Measurements from ENCODE around the gene BNIP3. TPM values are rescaled to one million over a fixed set of nuclear protein-coding genes. Genes with fewer than 3 reads are reported as not detected.
"Not testable (repeated sequence)": the region's sequence is repeated elsewhere in the genome, so short reads cannot be mapped to it uniquely, and the experiment has no call there.

The BNIP3 gene
- total and polyA plus RNA-seq, 2 experiments from 2014 or later: 82.4 to 112 TPM

DNA sequence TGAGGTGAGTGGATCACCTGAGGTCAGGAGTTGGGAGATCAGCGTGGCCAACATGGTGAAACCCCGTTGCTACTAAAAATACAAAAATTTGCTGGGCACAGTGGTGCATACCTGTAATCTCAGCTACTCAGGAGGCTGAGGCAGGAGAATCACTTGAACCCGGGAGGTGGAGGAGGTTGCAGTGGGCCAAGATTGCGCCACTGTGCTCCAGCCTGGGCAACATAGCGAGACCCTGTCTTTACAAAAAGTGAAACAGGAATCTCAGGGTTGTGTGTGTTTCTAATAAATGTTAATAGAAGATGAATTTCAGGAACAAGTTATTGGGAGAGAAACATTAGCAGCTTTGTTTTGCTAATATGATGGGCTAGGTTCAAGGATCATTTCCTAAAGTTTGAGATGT, 61.0 kb downstream of the BNIP3 start:
- WGBS (ENCODE audit: low lambda C conversion rate, missing lambda C conversion rate): 85% methylated on average over 5 of the region's 5 CpGs
- H3K9me3 ChIP-seq (ENCODE audit: low read depth): no peaks in the 10 kb centered on the region
- no peak for TF ChIP-seq EZH2phosphoT487 (IDR thresholded peaks at IDR 0.05; ENCODE audit: low read depth, severe bottlenecking, unreplicated experiment)
- no peak for TF ChIP-seq EZH2 (IDR thresholded peaks at IDR 0.05; ENCODE audit: borderline replicate concordance)
- TF ChIP-seq, protein P1, sequence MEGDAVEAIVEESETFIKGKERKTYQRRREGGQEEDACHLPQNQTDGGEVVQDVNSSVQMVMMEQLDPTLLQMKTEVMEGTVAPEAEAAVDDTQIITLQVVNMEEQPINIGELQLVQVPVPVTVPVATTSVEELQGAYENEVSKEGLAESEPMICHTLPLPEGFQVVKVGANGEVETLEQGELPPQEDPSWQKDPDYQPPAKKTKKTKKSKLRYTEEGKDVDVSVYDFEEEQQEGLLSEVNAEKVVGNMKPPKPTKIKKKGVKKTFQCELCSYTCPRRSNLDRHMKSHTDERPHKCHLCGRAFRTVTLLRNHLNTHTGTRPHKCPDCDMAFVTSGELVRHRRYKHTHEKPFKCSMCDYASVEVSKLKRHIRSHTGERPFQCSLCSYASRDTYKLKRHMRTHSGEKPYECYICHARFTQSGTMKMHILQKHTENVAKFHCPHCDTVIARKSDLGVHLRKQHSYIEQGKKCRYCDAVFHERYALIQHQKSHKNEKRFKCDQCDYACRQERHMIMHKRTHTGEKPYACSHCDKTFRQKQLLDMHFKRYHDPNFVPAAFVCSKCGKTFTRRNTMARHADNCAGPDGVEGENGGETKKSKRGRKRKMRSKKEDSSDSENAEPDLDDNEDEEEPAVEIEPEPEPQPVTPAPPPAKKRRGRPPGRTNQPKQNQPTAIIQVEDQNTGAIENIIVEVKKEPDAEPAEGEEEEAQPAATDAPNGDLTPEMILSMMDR (IDR thresholded peaks at IDR 0.05; ENCODE audit: poor library complexity): no peak
- DNase-seq (ENCODE audit: low spot score): no peak
- no peak overlapping the region for H2AFZ ChIP-seq
- H3K27me3 ChIP-seq: no peaks in the 10 kb centered on the region
- no peak overlapping the region for H3K4me3 ChIP-seq
- peaks cover 69% of the 10 kb centered on the region for H3K79me2 ChIP-seq
- H3K9me2 ChIP-seq (replicated peaks; ENCODE audit: insufficient read depth): no peaks in the 10 kb centered on the region
- H3K36me3 ChIP-seq (replicated peaks; ENCODE audit: insufficient read depth, low read depth): no peaks in the 10 kb centered on the region
- no peak overlapping the region for H3K27ac ChIP-seq
- H3K4me1 ChIP-seq (ENCODE audit: insufficient read depth): no peaks in the 10 kb centered on the region
- peaks cover 50% of the 10 kb centered on the region for H4K20me1 ChIP-seq (ENCODE audit: insufficient read depth, poor library complexity, severe bottlenecking)
- H3K4me2 ChIP-seq: no peak overlapping the region

- WGBS (ENCODE audit: low lambda C conversion rate, missing lambda C conversion rate): 97% methylated on average over 6 of the region's 11 CpGs
- no peak for TF ChIP-seq EZH2 (IDR thresholded peaks at IDR 0.05; ENCODE audit: borderline replicate concordance)
- no peak for TF ChIP-seq EZH2phosphoT487 (IDR thresholded peaks at IDR 0.05; ENCODE audit: low read depth, severe bottlenecking, unreplicated experiment)
- TF ChIP-seq, protein P1 (IDR thresholded peaks at IDR 0.05; ENCODE audit: poor library complexity): no peak
- Histone ChIP-seq H3K4me2 (no peak overlapping the region), H3K27me3 (no peaks in the 10 kb centered on the region), H3K36me3 (replicated peaks; ENCODE audit: insufficient read depth, low read depth) (no peaks in the 10 kb centered on the region), H3K9me2 (replicated peaks; ENCODE audit: insufficient read depth) (no peaks in the 10 kb centered on the region), H3K4me3 (no peak overlapping the region), H2AFZ (no peak overlapping the region), H3K79me2 (peaks cover 69% of the 10 kb centered on the region), H4K20me1 (ENCODE audit: insufficient read depth, poor library complexity, severe bottlenecking) (peaks cover 51% of the 10 kb centered on the region), H3K4me1 (ENCODE audit: insufficient read depth) (no peaks in the 10 kb centered on the region), H3K27ac (no peak overlapping the region), H3K9me3 (ENCODE audit: low read depth) (no peaks in the 10 kb centered on the region)
- DNase-seq (ENCODE audit: low spot score): no peak
Measured at GRCh38 chr10:131920151-131920550, 61.6 kb downstream of the BNIP3 start.

GRCh38 chr10:131919461-131919860, 62.3 kb downstream of the BNIP3 start:
- H3K4me2 ChIP-seq; DNase-seq (ENCODE audit: low spot score); H3K27ac ChIP-seq; H3K27me3 ChIP-seq; H3K36me3 ChIP-seq (replicated peaks; ENCODE audit: insufficient read depth, low read depth); H3K4me3 ChIP-seq; H2AFZ ChIP-seq; H3K9me2 ChIP-seq (replicated peaks; ENCODE audit: insufficient read depth); H3K9me3 ChIP-seq (ENCODE audit: low read depth); H3K4me1 ChIP-seq (ENCODE audit: insufficient read depth): not testable (repeated sequence)
- Histone ChIP-seq H3K79me2 (peaks cover 69% of the 10 kb centered on the region), H4K20me1 (ENCODE audit: insufficient read depth, poor library complexity, severe bottlenecking) (peaks cover 51% of the 10 kb centered on the region)
- WGBS (ENCODE audit: low lambda C conversion rate, missing lambda C conversion rate): 98% methylated on average over 10 of the region's 14 CpGs

Other genes starting within 250 kb of the BNIP3 start
- gene PPP2R2D, start 80.9 kb downstream of the BNIP3 start, total RNA-seq: 32.1 and 38.0 TPM in 2 replicates
- gene PPP2R2D, start 80.9 kb downstream of the BNIP3 start, polyA plus RNA-seq: 25.9 and 27.8 TPM in 2 replicates
- gene JAKMIP3, start 84.0 kb upstream of the BNIP3 start, total RNA-seq: 0.10 and 0.32 TPM in 2 replicates
- 0.02 and 0.56 TPM in 2 replicates for gene JAKMIP3, start 84.0 kb upstream of the BNIP3 start, polyA plus RNA-seq
- 2.8 and 4.1 TPM in 2 replicates for gene DPYSL4, start 205.0 kb upstream of the BNIP3 start, total RNA-seq
- 1.8 and 2.1 TPM in 2 replicates for gene DPYSL4, start 205.0 kb upstream of the BNIP3 start, polyA plus RNA-seq

Measured in hepatocyte (in vitro differentiated cells).